ENCODE results near the gene SRGAP1. TPM values are rescaled to one million over a fixed set of nuclear protein-coding genes. Genes with fewer than 3 reads are reported as not detected.

Gene SRGAP1
- total RNA-seq, 1 donor = 25.8 TPM

- no peak overlapping the region for H3K4me3 ChIP-seq (ENCODE audit: low read depth, low read length)
- DNase-seq (ENCODE audit: low read depth) = no peak
- no peak for TF ChIP-seq CTCF (IDR thresholded peaks at IDR 0.05; ENCODE audit: insufficient read depth, low read length)
Observed at GRCh38 chr12:64086946-64087345, 242.4 kb downstream of the SRGAP1 start.

GRCh38 chr12:64087761-64088160, 243.3 kb downstream of the SRGAP1 start:
- DNase-seq (ENCODE audit: low read depth) = no peak
- no peak for TF ChIP-seq CTCF (IDR thresholded peaks at IDR 0.05; ENCODE audit: insufficient read depth, low read length)
- no peak overlapping the region for H3K4me3 ChIP-seq (ENCODE audit: low read depth, low read length)

- TF ChIP-seq CTCF (IDR thresholded peaks at IDR 0.05; ENCODE audit: insufficient read depth, low read length) = no peak
- peak; percentile 98 for DNase-seq (ENCODE audit: low read depth)
- H3K4me3 ChIP-seq (ENCODE audit: low read depth, low read length) = peak overlapping the region; percentile 29
Observed at GRCh38 chr12:64088431-64089349, 244.2 kb downstream of the SRGAP1 start.

- DNase-seq (ENCODE audit: low read depth) = no peak
- no peak overlapping the region for H3K4me3 ChIP-seq (ENCODE audit: low read depth, low read length)
- TF ChIP-seq CTCF (IDR thresholded peaks at IDR 0.05; ENCODE audit: insufficient read depth, low read length) = no peak
Observed at GRCh38 chr12:64090047-64090446, 245.5 kb downstream of the SRGAP1 start.

GRCh38 chr12:64091186-64091585, 246.7 kb downstream of the SRGAP1 start:
- no peak for TF ChIP-seq CTCF (IDR thresholded peaks at IDR 0.05; ENCODE audit: insufficient read depth, low read length)
- H3K4me3 ChIP-seq (ENCODE audit: low read depth, low read length) = no peak overlapping the region
- no peak for DNase-seq (ENCODE audit: low read depth)

- DNase-seq (ENCODE audit: low read depth) = no peak
- no peak for TF ChIP-seq CTCF (IDR thresholded peaks at IDR 0.05; ENCODE audit: insufficient read depth, low read length)
- H3K4me3 ChIP-seq (ENCODE audit: low read depth, low read length) = no peak overlapping the region
Observed at GRCh38 chr12:64092507-64093196, 248.2 kb downstream of the SRGAP1 start.
